ENCODE results near the gene HECTD4. TPM values are rescaled to one million over a fixed set of nuclear protein-coding genes. Genes with fewer than 3 reads are reported as not detected.

HECTD4 gene
- total RNA-seq, 2 donors from 2014 or later: 23.3 to 45.2 TPM

- H3K27ac ChIP-seq: no peak overlapping the region
Observed at GRCh38 chr12:112191840-112192321, 190.3 kb downstream of the HECTD4 start.

GRCh38 chr12:112191201-112191600, 191.0 kb downstream of the HECTD4 start:
- H3K27me3 ChIP-seq: no peaks in the 10 kb centered on the region
- H3K4me3 ChIP-seq: no peak overlapping the region
- intact Hi-C loops (cut with DNase I): loop anchor here (10.0 kb wide), 1 partner anchor 194 kb away; the partner anchor contains the start of gene HECTD4
- no peaks in the 10 kb centered on the region for H3K9me3 ChIP-seq
- H3K4me1 ChIP-seq: no peaks in the 10 kb centered on the region
- no peak overlapping the region for H3K27ac ChIP-seq
- WGBS, 2 donors: 61 to 75% methylated on average over 2 of the region's 2 CpGs
- no peak for TF ChIP-seq POLR2A (IDR thresholded peaks at IDR 0.05)
- no peak for TF ChIP-seq CTCF (IDR thresholded peaks at IDR 0.05)
- H3K36me3 ChIP-seq (replicated peaks in 1 of 2; ENCODE audit: insufficient read depth in 1 of 2, low read depth in 2 of 2): peaks cover 7 to 12% of the 10 kb centered on the region in 2 donors
- no peak for ATAC-seq
- DNase-seq: no peak

More at GRCh38 chr12:112191840-112192321, 190.3 kb downstream of the HECTD4 start:
- 73 to 75% methylated on average over 4 of the region's 4 CpGs for WGBS, 2 donors
- intact Hi-C loops (cut with DNase I): loop anchor here (10.0 kb wide), 1 partner anchor 193 kb away; the partner anchor contains the start of gene HECTD4
- H3K4me1 ChIP-seq: no peaks in the 10 kb centered on the region
- no peak for ATAC-seq
- H3K4me3 ChIP-seq: no peak overlapping the region
- DNase-seq: no peak
- H3K9me3 ChIP-seq: no peaks in the 10 kb centered on the region
- H3K36me3 ChIP-seq (replicated peaks in 1 of 2; ENCODE audit: insufficient read depth in 1 of 2, low read depth in 2 of 2): peaks cover 7 to 12% of the 10 kb centered on the region in 2 donors
- H3K27me3 ChIP-seq: no peaks in the 10 kb centered on the region
- no peak for TF ChIP-seq CTCF (IDR thresholded peaks at IDR 0.05)
- TF ChIP-seq POLR2A (IDR thresholded peaks at IDR 0.05): no peak

DNA sequence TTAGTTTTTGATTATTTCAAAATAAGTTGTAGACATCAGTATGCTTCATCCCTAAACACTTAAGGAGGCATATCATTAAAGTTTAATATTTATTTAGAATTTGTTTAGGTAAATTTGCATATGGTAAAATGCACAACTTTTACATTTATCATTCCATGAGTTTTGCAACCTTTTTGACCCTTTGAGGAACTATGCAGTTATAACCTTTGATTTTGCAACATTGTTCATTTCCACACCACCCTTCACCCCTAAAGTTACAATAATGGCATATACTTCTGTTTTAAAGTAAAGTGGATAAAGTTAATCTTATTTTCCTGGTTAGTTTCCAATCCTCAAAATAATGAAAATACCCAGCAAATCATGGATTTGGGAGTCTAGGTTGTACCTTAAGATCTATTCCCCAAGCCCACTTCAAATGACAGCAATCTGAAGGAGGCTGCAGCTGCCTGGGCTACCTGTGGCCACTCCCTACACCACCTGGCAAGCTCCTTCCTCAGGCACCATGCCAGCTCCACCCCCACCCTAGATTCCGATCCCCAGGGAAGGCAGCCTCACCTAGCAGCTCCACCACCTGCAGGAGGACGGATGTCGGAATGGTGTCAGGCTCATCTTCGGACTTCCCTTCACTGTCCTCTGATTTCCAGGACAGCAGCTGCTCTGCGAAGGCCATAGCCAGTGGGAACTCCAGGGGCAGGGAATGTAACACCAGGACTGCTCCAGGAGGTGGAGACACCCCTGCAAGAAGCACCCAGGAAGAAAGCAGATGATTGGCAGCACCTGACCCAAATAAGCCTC, 191.8 kb downstream of the HECTD4 start:
- Histone ChIP-seq H3K4me3 (no peak overlapping the region), H3K4me1 (no peaks in the 10 kb centered on the region), H3K27ac (no peak overlapping the region), H3K36me3 (replicated peaks in 1 of 2; ENCODE audit: insufficient read depth in 1 of 2, low read depth in 2 of 2) (peaks cover 7 to 12% of the 10 kb centered on the region in 2 donors), H3K9me3 (no peaks in the 10 kb centered on the region), H3K27me3 (no peaks in the 10 kb centered on the region)
- 0 to 53% methylated on average over 1 to 5 of the region's 5 CpGs for WGBS, 2 donors
- TF ChIP-seq POLR2A (IDR thresholded peaks at IDR 0.05) (no peak), CTCF (IDR thresholded peaks at IDR 0.05) (no peak)
- intact Hi-C loops (cut with DNase I): loop anchor here (10.0 kb wide), 1 partner anchor 194 kb away; the partner anchor contains the start of gene HECTD4
- ATAC-seq (no peak), DNase-seq (peak; percentile 31 to 68 (median 48))

- WGBS, 2 donors: 88 to 89% methylated on average over 9 of the region's 9 CpGs
- no peak overlapping the region for H3K4me3 ChIP-seq
- ATAC-seq (no peak), DNase-seq (no peak)
- intact Hi-C loops (cut with DNase I): no loop called here
- H3K4me1 ChIP-seq: no peaks in the 10 kb centered on the region
- H3K27ac ChIP-seq: no peak overlapping the region
- peaks cover 7 to 13% of the 10 kb centered on the region in 2 donors for H3K36me3 ChIP-seq (replicated peaks in 1 of 2; ENCODE audit: insufficient read depth in 1 of 2, low read depth in 2 of 2)
- no peaks in the 10 kb centered on the region for H3K9me3 ChIP-seq
- no peaks in the 10 kb centered on the region for H3K27me3 ChIP-seq
- TF ChIP-seq POLR2A (IDR thresholded peaks at IDR 0.05) (no peak), CTCF (IDR thresholded peaks at IDR 0.05) (no peak)
Observed at GRCh38 chr12:112188130-112188830, 194.0 kb downstream of the HECTD4 start.

Measured in body of pancreas (tissue), 4 donors.